ENCODE measurements around the gene SEMA4D.
A peak's percentile ranks its signal among the peaks of the same experiment; 100 is the strongest.

The SEMA4D gene

DNA sequence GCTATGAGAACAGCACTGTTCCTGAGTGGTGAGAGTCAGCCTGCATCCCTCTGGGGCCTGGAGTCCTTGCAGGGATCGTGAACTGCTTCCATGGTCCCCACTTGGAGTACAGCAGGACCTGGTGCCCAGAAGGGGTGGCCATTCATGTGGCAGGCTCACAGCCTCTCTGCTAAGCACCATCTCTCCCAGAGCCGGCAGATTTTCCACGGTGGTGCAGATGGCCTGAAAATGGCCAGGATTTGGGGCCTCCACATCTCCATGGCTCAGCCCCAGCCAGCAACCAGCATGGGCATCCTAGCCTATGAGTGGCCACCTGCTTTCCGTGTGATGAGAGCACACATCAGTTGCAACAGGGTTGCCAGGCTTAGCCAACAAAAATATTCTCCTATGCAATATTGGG is 33.9 kb upstream of the SEMA4D start:
- Histone ChIP-seq H3K4me3 (replicated peaks; ENCODE audit: insufficient read depth, low read length) (no peak overlapping the region), H3K27ac (replicated peaks) (no peak overlapping the region), H3K27me3 (ENCODE audit: insufficient read depth, poor library complexity, severe bottlenecking) (no peaks in the 10 kb centered on the region)
- no peak for DNase-seq (ENCODE audit: low read depth in 1 of 2, low spot score in 1 of 2)
- TF ChIP-seq, protein P1, sequence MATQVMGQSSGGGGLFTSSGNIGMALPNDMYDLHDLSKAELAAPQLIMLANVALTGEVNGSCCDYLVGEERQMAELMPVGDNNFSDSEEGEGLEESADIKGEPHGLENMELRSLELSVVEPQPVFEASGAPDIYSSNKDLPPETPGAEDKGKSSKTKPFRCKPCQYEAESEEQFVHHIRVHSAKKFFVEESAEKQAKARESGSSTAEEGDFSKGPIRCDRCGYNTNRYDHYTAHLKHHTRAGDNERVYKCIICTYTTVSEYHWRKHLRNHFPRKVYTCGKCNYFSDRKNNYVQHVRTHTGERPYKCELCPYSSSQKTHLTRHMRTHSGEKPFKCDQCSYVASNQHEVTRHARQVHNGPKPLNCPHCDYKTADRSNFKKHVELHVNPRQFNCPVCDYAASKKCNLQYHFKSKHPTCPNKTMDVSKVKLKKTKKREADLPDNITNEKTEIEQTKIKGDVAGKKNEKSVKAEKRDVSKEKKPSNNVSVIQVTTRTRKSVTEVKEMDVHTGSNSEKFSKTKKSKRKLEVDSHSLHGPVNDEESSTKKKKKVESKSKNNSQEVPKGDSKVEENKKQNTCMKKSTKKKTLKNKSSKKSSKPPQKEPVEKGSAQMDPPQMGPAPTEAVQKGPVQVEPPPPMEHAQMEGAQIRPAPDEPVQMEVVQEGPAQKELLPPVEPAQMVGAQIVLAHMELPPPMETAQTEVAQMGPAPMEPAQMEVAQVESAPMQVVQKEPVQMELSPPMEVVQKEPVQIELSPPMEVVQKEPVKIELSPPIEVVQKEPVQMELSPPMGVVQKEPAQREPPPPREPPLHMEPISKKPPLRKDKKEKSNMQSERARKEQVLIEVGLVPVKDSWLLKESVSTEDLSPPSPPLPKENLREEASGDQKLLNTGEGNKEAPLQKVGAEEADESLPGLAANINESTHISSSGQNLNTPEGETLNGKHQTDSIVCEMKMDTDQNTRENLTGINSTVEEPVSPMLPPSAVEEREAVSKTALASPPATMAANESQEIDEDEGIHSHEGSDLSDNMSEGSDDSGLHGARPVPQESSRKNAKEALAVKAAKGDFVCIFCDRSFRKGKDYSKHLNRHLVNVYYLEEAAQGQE (IDR thresholded peaks at IDR 0.05; ENCODE audit: insufficient replicate concordance, low read depth) = no peak
- TF ChIP-seq, protein P2, sequence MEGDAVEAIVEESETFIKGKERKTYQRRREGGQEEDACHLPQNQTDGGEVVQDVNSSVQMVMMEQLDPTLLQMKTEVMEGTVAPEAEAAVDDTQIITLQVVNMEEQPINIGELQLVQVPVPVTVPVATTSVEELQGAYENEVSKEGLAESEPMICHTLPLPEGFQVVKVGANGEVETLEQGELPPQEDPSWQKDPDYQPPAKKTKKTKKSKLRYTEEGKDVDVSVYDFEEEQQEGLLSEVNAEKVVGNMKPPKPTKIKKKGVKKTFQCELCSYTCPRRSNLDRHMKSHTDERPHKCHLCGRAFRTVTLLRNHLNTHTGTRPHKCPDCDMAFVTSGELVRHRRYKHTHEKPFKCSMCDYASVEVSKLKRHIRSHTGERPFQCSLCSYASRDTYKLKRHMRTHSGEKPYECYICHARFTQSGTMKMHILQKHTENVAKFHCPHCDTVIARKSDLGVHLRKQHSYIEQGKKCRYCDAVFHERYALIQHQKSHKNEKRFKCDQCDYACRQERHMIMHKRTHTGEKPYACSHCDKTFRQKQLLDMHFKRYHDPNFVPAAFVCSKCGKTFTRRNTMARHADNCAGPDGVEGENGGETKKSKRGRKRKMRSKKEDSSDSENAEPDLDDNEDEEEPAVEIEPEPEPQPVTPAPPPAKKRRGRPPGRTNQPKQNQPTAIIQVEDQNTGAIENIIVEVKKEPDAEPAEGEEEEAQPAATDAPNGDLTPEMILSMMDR (IDR thresholded peaks at IDR 0.05; ENCODE audit: insufficient read depth, low read length) = no peak
- TF ChIP-seq GABPA (IDR thresholded peaks at IDR 0.05; ENCODE audit: low read depth) = no peak
- TF ChIP-seq SPI1 (IDR thresholded peaks at IDR 0.05; ENCODE audit: borderline replicate concordance, low read depth) = no peak
- TF ChIP-seq POLR2AphosphoS5 (IDR thresholded peaks at IDR 0.05; ENCODE audit: low read depth) = no peak

DNA sequence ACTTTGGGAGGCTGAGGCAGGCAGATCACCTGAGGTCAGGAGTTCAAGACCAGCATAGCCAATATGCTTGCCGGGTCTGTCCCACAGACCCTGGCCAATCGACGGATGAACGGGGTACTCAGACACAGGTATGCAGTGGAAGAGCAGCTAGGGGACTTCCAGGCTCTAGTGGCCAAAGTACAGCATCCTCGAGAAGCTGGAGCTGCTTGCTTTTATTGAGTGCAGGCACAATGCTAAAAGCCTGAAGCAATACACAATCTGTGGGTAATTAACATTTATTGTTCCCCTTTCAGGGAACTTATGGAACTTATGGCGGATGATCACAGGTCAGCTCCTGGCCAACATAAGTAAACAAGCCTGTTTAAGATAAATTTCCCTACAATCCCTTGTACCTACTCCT is 32.8 kb upstream of the SEMA4D start:
- H3K27me3 ChIP-seq (ENCODE audit: insufficient read depth, poor library complexity, severe bottlenecking) = no peaks in the 10 kb centered on the region
- no peak overlapping the region for H3K27ac ChIP-seq (replicated peaks)
- TF ChIP-seq SPI1 (IDR thresholded peaks at IDR 0.05; ENCODE audit: borderline replicate concordance, low read depth) (no peak), GABPA (IDR thresholded peaks at IDR 0.05; ENCODE audit: low read depth) (no peak), POLR2AphosphoS5 (IDR thresholded peaks at IDR 0.05; ENCODE audit: low read depth) (no peak)
- TF ChIP-seq, protein P2 (IDR thresholded peaks at IDR 0.05; ENCODE audit: insufficient read depth, low read length) = no peak
- TF ChIP-seq, protein P1 (IDR thresholded peaks at IDR 0.05; ENCODE audit: insufficient replicate concordance, low read depth) = no peak
- no peak overlapping the region for H3K4me3 ChIP-seq (replicated peaks; ENCODE audit: insufficient read depth, low read length)
- no peak for DNase-seq (ENCODE audit: low read depth in 1 of 2, low spot score in 1 of 2)

DNA sequence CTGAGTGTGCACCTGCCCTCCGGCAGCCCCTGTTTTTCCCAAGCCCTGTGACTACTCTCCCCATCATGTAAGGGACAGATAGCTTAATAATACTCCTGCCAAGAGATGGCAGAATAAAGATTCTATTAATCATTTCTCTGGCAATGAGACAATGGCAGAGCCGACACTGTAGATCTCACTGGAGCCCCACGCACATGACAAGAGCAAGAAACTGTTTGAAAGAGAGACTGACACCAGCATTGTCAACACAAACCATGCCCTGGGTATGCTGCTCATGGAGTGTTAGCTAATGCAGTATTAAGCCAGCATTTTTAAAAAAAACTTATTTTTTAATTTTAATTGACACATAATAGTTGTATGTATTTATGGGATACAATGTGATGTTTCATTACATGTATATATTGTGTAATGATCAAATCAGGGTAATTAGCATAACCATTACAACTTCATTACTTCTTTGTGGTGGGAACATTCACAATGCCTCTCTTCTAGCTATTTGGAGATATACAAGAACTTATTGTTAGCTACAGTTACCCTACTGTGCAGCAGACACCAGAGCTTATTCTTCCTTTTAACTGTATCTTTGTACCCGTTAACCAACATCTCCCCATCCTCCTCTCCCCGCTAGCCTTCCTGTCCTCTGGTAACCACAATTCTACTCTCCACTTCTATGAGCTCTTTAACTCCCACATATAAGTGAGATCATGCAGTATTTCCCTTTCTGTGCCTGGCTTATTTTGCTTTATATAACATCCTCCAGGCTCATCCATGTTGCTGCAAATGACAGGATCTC is 31.5 kb upstream of the SEMA4D start:
- Histone ChIP-seq H3K27ac (replicated peaks) (peak overlapping the region; percentile 15), H3K4me3 (replicated peaks; ENCODE audit: insufficient read depth, low read length) (no peak overlapping the region), H3K27me3 (ENCODE audit: insufficient read depth, poor library complexity, severe bottlenecking) (no peaks in the 10 kb centered on the region)
- TF ChIP-seq, protein P1 (IDR thresholded peaks at IDR 0.05; ENCODE audit: insufficient replicate concordance, low read depth) = no peak
- TF ChIP-seq GABPA (IDR thresholded peaks at IDR 0.05; ENCODE audit: low read depth) (no peak), POLR2AphosphoS5 (IDR thresholded peaks at IDR 0.05; ENCODE audit: low read depth) (no peak), SPI1 (IDR thresholded peaks at IDR 0.05; ENCODE audit: borderline replicate concordance, low read depth) (no peak)
- TF ChIP-seq, protein P2 (IDR thresholded peaks at IDR 0.05; ENCODE audit: insufficient read depth, low read length) = no peak
- DNase-seq (ENCODE audit: low read depth in 1 of 2, low spot score in 1 of 2) = peak in 1 of 2 experiments; percentile 47

Measured in HL-60 (cell line).